PC-3 (cell line): ENCODE results near the gene CGNL1. TPM values are rescaled to one million over a fixed set of nuclear protein-coding genes. Genes with fewer than 3 reads are reported as not detected.

Experiments
- ATAC-seq: fragments of 200-7000 bp; cut with Tn5 transposase; 2 replicates; pipeline ENCODE4 v1.9.1; 2020; ENCODE audit warnings: mild to moderate bottlenecking, moderate library complexity
- BruUV-seq: library from RNA; stranded (reverse); fragments of 400-500 nt; replicated peaks from 2 replicates; lab custom pipeline; 2021; lab: Mats Ljungman, UMichigan
- CTCF ChIA-PET: fragments of 300-600 bp; sonication (Branson Sonifier 250); formaldehyde crosslinking; loops from one replicate; lab custom pipeline; 2022; ENCODE audit warnings: antibody characterized with exemption; lab: Charles Lee
- POLR2A ChIA-PET: fragments of 300-600 bp; sonication (Branson Sonifier 250); formaldehyde crosslinking; loops from one replicate; lab custom pipeline; 2022; ENCODE audit warnings: antibody characterized with exemption; ENCODE audit not compliant: unreplicated experiment; lab: Charles Lee
- DNase-seq: peaks from one replicate; pipeline ENCODE4 v3.0.0-alpha.2; 2015
- H2AFZ ChIP-seq: fragments of 300-600 bp; sonication (generic); 2 replicates; pipeline ENCODE4 v1.6.0; 2016; ENCODE audit warnings: antibody characterized with exemption, low read length
- H3F3A ChIP-seq: fragments of 300-600 bp; sonication (generic); one replicate; pipeline ENCODE4 v1.6.0; 2017; ENCODE audit warnings: antibody characterized with exemption, low read length, control low read depth, mild to moderate bottlenecking; ENCODE audit not compliant: unreplicated experiment
- H3K27ac ChIP-seq: fragments of 300-600 bp; sonication (generic); 2 replicates; pipeline ENCODE4 v1.5.1; 2016; ENCODE audit warnings: mild to moderate bottlenecking, low read length
- H3K27me3 ChIP-seq: fragments of 300-600 bp; sonication (generic); 2 replicates; pipeline ENCODE4 v1.6.1; 2016; ENCODE audit warnings: low read length, mixed read lengths
- H3K36me3 ChIP-seq: fragments of 300-600 bp; sonication (generic); 2 replicates; pipeline ENCODE4 v1.6.1; 2016; ENCODE audit warnings: low read depth, mixed run types, low read length, mixed read lengths
- H3K4me1 ChIP-seq: fragments of 300-600 bp; sonication (generic); 2 replicates; pipeline ENCODE4 v1.5.1; 2016; ENCODE audit warnings: low read length; ENCODE audit not compliant: insufficient read depth
- H3K4me2 ChIP-seq: fragments of 300-600 bp; sonication (generic); 2 replicates; pipeline ENCODE4 v1.6.0; 2016; ENCODE audit warnings: low read length
- H3K4me3 ChIP-seq: fragments of 300-600 bp; sonication (generic); 2 replicates; pipeline ENCODE4 v1.5.1; 2016; ENCODE audit warnings: mild to moderate bottlenecking, low read length, mixed read lengths
- H3K79me2 ChIP-seq: fragments of 300-600 bp; sonication (generic); 2 replicates; pipeline ENCODE4 v1.6.1; 2017; ENCODE audit warnings: low read length, mixed read lengths
- H3K9ac ChIP-seq: fragments of 300-600 bp; sonication (generic); 2 replicates; pipeline ENCODE4 v1.6.0; 2016; ENCODE audit warnings: mild to moderate bottlenecking, low read length
- H3K9me2 ChIP-seq: fragments of 300-600 bp; sonication (generic); replicated peaks from 2 replicates; pipeline ENCODE4 v1.6.1; 2016; ENCODE audit warnings: mixed run types, low read length, mixed read lengths
- H3K9me3 ChIP-seq: fragments of 300-600 bp; sonication (generic); 2 replicates; pipeline ENCODE4 v1.6.1; 2016; ENCODE audit warnings: low read length, mixed read lengths
- H4K20me1 ChIP-seq: fragments of 300-600 bp; sonication (generic); 2 replicates; pipeline ENCODE4 v1.6.1; 2016; ENCODE audit warnings: low read length, mixed read lengths
- CTCF ChIP-seq: fragments of 300-600 bp; sonication (generic); conservative IDR thresholded peaks from 2 replicates; pipeline ENCODE4 v1.5.1; 2017; ENCODE audit warnings: antibody characterized with exemption, low read depth, mild to moderate bottlenecking, low read length
- EZH2 ChIP-seq: fragments of 300-600 bp; sonication (generic); IDR thresholded peaks from one replicate; pipeline ENCODE4 v1.6.1; 2017; ENCODE audit warnings: antibody characterized with exemption, mild to moderate bottlenecking, low read length; ENCODE audit not compliant: unreplicated experiment
- EZH2phosphoT487 ChIP-seq: fragments of 300-600 bp; sonication (generic); IDR thresholded peaks from 2 replicates; pipeline ENCODE4 v1.6.1; 2018; ENCODE audit warnings: mild to moderate bottlenecking, antibody characterized with exemption, low read length, borderline replicate concordance
- intact Hi-C: fragments of 100-400 bp; cut with micrococcal nuclease; formaldehyde crosslinking; loops from 2 replicates; pipeline ENCODE4 v1.9.0; 2023
- total RNA-seq: library from RNA; depleted of rRNA; stranded (reverse); fragments of >200 nt; gene quantifications from 2 replicates; pipeline ENCODE4 v1.2.3, GENCODE V29; 2014

The CGNL1 gene
- total RNA-seq, 1 experiment from 2014 or later, result 0.66 TPM

DNA sequence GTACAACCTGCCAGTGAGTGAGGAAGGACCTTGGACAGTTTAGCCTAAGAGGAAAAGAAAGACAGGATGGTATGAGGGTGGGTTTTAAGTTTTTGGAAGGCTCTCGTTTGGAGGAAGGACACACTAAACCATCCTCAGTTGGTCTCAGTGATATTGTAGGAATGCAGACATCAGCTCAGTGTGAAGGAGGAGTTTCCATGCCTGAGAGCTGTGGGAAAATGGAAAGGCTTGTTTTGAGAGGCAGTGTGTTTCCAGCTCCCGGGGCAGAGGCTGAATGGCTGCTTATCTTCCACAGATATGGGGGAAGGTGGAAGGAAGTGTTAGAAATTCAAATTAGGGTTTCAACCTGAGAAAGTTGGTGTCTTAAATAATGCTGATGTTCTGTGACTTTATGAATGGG lies 125.8 kb downstream of the CGNL1 start:
- Histone ChIP-seq H3K4me3 (no peak overlapping the region), H3K9me2 (no peaks in the 10 kb centered on the region), H3K4me1 (peaks cover 49% of the 10 kb centered on the region), H3K27ac (no peak overlapping the region), H3K4me2 (no peak overlapping the region), H3F3A (peaks cover 7% of the 10 kb centered on the region), H3K27me3 (no peaks in the 10 kb centered on the region), H4K20me1 (no peaks in the 10 kb centered on the region), H3K9me3 (no peaks in the 10 kb centered on the region), H3K79me2 (no peaks in the 10 kb centered on the region), H2AFZ (no peak overlapping the region), H3K36me3 (no peaks in the 10 kb centered on the region), H3K9ac (no peak overlapping the region)
- ChIA-PET CTCF (no interaction called here), POLR2A (no interaction called here)
- TF ChIP-seq EZH2phosphoT487, result no peak
- no peak for TF ChIP-seq CTCF
- no peak for TF ChIP-seq EZH2
- no peak for DNase-seq
- no peak for ATAC-seq
- BruUV-seq, result no TSS peak
- intact Hi-C loops, result no loop called here

- no peak for DNase-seq
- H3K4me3 ChIP-seq, result no peak overlapping the region
- peaks cover 7% of the 10 kb centered on the region for H3F3A ChIP-seq
- no peak for ATAC-seq
- H3K36me3 ChIP-seq, result no peaks in the 10 kb centered on the region
- no TSS peak for BruUV-seq
- ChIA-PET POLR2A (no interaction called here), CTCF (no interaction called here)
- H3K9ac ChIP-seq, result no peak overlapping the region
- H3K27me3 ChIP-seq, result no peaks in the 10 kb centered on the region
- H3K4me1 ChIP-seq, result peaks cover 50% of the 10 kb centered on the region
- TF ChIP-seq EZH2phosphoT487 (no peak), EZH2 (no peak), CTCF (peak; percentile 24; the same call in 1 of the 2 replicates)
- H3K79me2 ChIP-seq, result no peaks in the 10 kb centered on the region
- no peaks in the 10 kb centered on the region for H3K9me2 ChIP-seq
- H3K9me3 ChIP-seq, result no peaks in the 10 kb centered on the region
- H3K4me2 ChIP-seq, result no peak overlapping the region
- no peak overlapping the region for H3K27ac ChIP-seq
- intact Hi-C loops, result no loop called here
- no peaks in the 10 kb centered on the region for H4K20me1 ChIP-seq
- no peak overlapping the region for H2AFZ ChIP-seq
Measured at GRCh38 chr15:57503051-57503702, 126.9 kb downstream of the CGNL1 start.

GRCh38 chr15:57503911-57504598 lies 127.8 kb downstream of the CGNL1 start:
- peak overlapping the region; percentile 98 for H3K27ac ChIP-seq
- no peaks in the 10 kb centered on the region for H3K36me3 ChIP-seq
- intact Hi-C loops, result no loop called here
- no TSS peak for BruUV-seq
- POLR2A ChIA-PET, result no interaction called here
- H4K20me1 ChIP-seq, result no peaks in the 10 kb centered on the region
- TF ChIP-seq CTCF (no peak), EZH2 (no peak), EZH2phosphoT487 (no peak)
- H3K79me2 ChIP-seq, result no peaks in the 10 kb centered on the region
- peak overlapping the region; percentile 77; the same call in 1 of the 2 replicates for H3K4me2 ChIP-seq
- peaks cover 50% of the 10 kb centered on the region for H3K4me1 ChIP-seq
- peaks cover 7% of the 10 kb centered on the region for H3F3A ChIP-seq
- H3K9ac ChIP-seq, result peak overlapping the region; percentile 72
- no peak overlapping the region for H3K4me3 ChIP-seq
- H2AFZ ChIP-seq, result no peak overlapping the region
- CTCF ChIA-PET, result no interaction called here
- no peaks in the 10 kb centered on the region for H3K9me2 ChIP-seq
- DNase-seq (no peak), ATAC-seq (no peak)
- H3K9me3 ChIP-seq, result no peaks in the 10 kb centered on the region
- no peaks in the 10 kb centered on the region for H3K27me3 ChIP-seq
